GM12874 (cell line): Measurements from ENCODE around the gene CCPG1.

Experiments used
- CTCF ChIP-seq: IDR thresholded peaks from 2 replicates; pipeline ENCODE4 v1.5.1; 2011; ENCODE audit warnings: low read depth, mild to moderate bottlenecking, control low read depth, low read length, moderate library complexity; ENCODE audit not compliant: insufficient read depth

The CCPG1 gene

DNA sequence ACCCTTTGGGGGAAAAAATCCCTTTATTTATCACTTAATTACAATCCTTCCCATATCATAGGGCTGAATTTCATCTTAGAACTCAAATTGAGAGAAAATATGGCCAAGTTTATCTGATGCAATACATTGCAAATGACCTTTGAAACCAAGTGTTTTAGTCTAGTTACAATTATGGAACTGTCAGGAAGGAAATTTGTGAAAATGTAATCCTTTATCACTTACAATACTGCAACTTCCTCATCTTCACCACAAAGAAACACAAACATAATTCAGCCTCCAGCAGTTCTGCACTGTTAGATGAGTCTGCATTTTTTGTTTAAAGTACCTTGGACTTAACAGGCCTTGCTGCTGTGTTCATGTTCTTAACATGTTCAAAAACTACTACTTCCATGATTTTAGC is 4.6 kb downstream of the CCPG1 start:
- TF ChIP-seq CTCF: no peak

DNA sequence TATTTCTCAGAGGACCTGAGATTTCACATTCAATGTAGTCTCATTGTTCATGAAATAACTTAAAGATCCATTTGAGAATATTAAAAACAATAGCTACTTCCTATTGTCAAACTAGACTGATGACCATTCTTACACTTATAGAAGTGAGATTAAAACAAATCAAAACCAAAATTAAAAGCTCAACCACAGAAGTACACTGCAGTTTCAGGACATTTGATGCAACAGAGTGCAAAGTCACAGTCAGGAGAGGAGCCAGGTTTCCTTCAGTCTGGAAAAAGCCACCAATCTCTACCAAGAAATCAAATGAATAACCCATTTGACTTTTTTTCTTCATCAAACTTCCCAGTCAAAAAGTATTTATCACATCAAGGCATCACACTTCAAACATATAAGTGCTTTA is 5.5 kb downstream of the CCPG1 start:
- no peak for TF ChIP-seq CTCF

DNA sequence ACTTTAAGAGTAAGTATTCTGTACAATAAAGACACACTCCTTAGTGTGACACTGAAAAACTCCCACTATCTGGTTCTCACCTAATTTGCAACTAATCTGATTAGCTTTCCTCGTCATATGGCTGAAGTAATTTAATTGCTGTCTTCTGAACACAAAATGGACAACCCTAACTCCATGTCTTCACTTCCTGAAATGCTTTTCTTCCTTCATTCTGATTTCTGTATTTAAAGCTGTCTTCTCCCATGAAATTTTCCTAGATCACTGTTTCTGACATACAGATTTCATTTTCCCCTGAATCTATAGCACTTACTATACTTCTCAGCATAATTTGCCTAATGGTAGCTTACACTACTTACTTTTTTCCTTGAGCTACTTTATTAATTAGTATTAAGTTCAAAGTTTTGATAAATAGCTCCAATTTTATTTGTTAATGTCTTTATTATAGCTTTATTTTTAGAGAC is 6.3 kb downstream of the CCPG1 start:
- TF ChIP-seq CTCF: no peak

GRCh38 chr15:55398243-55398642 is 9.9 kb downstream of the CCPG1 start:
- TF ChIP-seq CTCF: no peak

- no peak for TF ChIP-seq CTCF
Measured at GRCh38 chr15:55394694-55395093, 13.5 kb downstream of the CCPG1 start.

DNA sequence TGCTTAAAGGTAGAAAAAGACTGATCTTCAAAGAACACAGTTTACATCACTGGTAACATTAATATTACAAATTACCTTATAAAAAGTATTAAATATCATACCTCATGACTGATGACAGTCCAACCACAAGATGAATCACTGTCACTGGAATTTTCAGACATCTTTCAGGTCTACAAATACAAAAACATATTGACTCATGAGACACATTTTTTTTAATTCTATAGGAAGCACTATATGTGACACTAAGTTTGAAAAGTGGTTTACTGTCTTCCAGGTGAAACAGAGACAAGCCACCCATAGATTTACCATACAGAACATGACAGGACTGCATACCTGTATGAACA is 18.9 kb downstream of the CCPG1 start:
- no peak for TF ChIP-seq CTCF

- no peak for TF ChIP-seq CTCF
Measured at GRCh38 chr15:55387027-55387426, 21.1 kb downstream of the CCPG1 start.

DNA sequence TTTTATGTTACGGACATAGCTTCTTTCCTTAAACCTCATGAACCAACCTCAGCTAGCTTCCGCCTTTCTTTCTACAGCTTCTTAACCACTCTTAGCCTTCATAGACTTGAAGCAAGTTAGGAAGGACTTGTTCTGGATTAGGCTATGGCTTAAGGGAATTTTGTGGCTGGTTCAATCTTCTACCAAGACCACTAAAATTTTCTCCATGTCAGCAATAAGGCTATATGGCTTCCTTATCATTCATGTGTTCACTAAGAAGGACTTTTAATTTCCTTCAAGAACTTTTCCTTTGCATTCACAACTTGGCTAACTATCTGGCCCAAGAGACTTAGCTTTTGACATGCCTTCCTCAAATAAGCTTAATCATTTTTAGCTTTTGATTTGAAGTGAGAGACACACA is 24.5 kb downstream of the CCPG1 start:
- no peak for TF ChIP-seq CTCF
